Smooth muscle cell (in vitro differentiated cells): ENCODE measurements around the gene GLRA1. TPM values are rescaled to one million over a fixed set of nuclear protein-coding genes. Genes with fewer than 3 reads are reported as not detected.
A peak's percentile ranks its signal among the peaks of the same experiment; 100 is the strongest.

Experiments
- DNase-seq: peaks from one replicate; lab custom pipeline; 2025; ENCODE audit not compliant: unreplicated experiment; lab: John Stamatoyannopoulos, UW
- H2AFZ ChIP-seq: fragments of 200-600 bp; sonication (generic); 2 replicates; pipeline ENCODE4 v1.6.0; 2016; ENCODE audit warnings: antibody characterized with exemption, low read depth, mild to moderate bottlenecking
- H3F3A ChIP-seq: fragments of 200-600 bp; sonication (generic); 2 replicates; pipeline ENCODE4 v1.6.0; 2017; ENCODE audit warnings: antibody characterized with exemption, low read depth
- H3K27ac ChIP-seq: fragments of 200-600 bp; sonication (generic); 2 replicates; pipeline ENCODE4 v1.5.1; 2016; ENCODE audit warnings: low read depth, mild to moderate bottlenecking
- H3K27me3 ChIP-seq: fragments of 200-600 bp; sonication (generic); 2 replicates; pipeline ENCODE4 v1.6.1; 2016; ENCODE audit warnings: low read depth, mild to moderate bottlenecking
- H3K36me3 ChIP-seq: fragments of 200-600 bp; sonication (generic); 2 replicates; pipeline ENCODE4 v1.5.1; 2016; ENCODE audit warnings: low read depth
- H3K4me1 ChIP-seq: fragments of 200-600 bp; sonication (generic); 2 replicates; pipeline ENCODE4 v1.5.1; 2016; ENCODE audit warnings: low read depth
- H3K4me2 ChIP-seq: fragments of 200-600 bp; sonication (generic); 2 replicates; pipeline ENCODE4 v1.6.0; 2016; ENCODE audit warnings: mild to moderate bottlenecking
- H3K4me3 ChIP-seq: fragments of 200-600 bp; sonication (generic); 2 replicates; pipeline ENCODE4 v1.5.1; 2016; ENCODE audit warnings: mild to moderate bottlenecking
- H3K79me2 ChIP-seq: fragments of 200-600 bp; sonication (generic); 2 replicates; pipeline ENCODE4 v1.6.0; 2016; ENCODE audit warnings: low read depth, mild to moderate bottlenecking
- H3K9ac ChIP-seq: fragments of 200-600 bp; sonication (generic); 2 replicates; pipeline ENCODE4 v1.6.0; 2016; ENCODE audit warnings: low read depth
- H3K9me3 ChIP-seq: fragments of 200-600 bp; sonication (generic); replicated peaks from 2 replicates; pipeline ENCODE4 v1.5.1; 2016; ENCODE audit warnings: low read depth
- H4K20me1 ChIP-seq: fragments of 200-600 bp; sonication (generic); 2 replicates; pipeline ENCODE4 v1.6.0; 2016; ENCODE audit warnings: low read depth
- WGBS: methylation state at CpG from one replicate; pipeline ENCODE4 v1.1.7; 2016; ENCODE audit warnings: low lambda C conversion rate; 5-methylcytosine and 5-hydroxymethylcytosine counted together
- polyA plus RNA-seq: library from polyadenylated mRNA; unstranded; fragments of >200 nt; fragmentation: Nextera tagmentation; extraction: Ambion mirVana; gene quantifications from 2 replicates; pipeline ENCODE4 v1.2.1, GENCODE V29; 2016
- total RNA-seq: library from RNA; depleted of rRNA; stranded (reverse); fragments of >200 nt; gene quantifications from 2 replicates; pipeline ENCODE4 v1.2.3, GENCODE V29; 2014
- TF ChIP-seq, protein P1 (sequence below): fragments of 200-600 bp; sonication (generic); IDR thresholded peaks from 2 replicates; pipeline ENCODE4 v1.5.1; 2017; ENCODE audit warnings: borderline replicate concordance, mild to moderate bottlenecking, antibody characterized with exemption; ENCODE audit not compliant: insufficient read depth, poor library complexity, severe bottlenecking

The GLRA1 gene
- total and polyA plus RNA-seq, 2 experiments from 2014 or later = not detected

DNA sequence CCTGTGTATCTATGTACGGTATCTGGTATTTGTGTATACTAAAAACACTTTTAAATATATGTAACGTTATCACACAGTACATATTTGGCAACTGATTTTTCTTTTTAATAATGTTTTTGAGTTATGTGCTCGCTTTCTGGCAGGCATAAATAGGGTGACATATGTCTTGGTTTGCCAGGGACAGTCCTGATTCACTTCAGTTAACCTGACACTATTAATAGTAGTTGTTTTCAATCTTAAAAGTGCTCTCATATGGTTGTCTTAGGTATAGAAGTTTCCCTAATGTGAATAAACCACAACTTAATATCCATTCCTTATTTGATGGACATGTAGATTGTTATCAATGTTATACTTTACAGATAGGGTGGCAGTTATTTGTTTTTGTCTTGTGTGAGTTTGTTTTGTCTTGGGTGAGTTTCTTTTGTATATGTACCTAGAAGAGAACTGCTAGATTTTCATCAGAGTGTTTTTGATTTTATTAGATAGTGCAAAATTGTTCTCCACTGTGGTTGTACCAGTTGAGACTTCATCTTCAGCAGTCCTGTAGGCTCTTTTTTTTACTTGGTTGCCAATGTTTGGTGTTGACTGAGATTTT is 145.0 kb downstream of the GLRA1 start:
- TF ChIP-seq, protein P1, sequence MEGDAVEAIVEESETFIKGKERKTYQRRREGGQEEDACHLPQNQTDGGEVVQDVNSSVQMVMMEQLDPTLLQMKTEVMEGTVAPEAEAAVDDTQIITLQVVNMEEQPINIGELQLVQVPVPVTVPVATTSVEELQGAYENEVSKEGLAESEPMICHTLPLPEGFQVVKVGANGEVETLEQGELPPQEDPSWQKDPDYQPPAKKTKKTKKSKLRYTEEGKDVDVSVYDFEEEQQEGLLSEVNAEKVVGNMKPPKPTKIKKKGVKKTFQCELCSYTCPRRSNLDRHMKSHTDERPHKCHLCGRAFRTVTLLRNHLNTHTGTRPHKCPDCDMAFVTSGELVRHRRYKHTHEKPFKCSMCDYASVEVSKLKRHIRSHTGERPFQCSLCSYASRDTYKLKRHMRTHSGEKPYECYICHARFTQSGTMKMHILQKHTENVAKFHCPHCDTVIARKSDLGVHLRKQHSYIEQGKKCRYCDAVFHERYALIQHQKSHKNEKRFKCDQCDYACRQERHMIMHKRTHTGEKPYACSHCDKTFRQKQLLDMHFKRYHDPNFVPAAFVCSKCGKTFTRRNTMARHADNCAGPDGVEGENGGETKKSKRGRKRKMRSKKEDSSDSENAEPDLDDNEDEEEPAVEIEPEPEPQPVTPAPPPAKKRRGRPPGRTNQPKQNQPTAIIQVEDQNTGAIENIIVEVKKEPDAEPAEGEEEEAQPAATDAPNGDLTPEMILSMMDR = no peak
- Histone ChIP-seq H3K4me2 (no peak overlapping the region), H3K79me2 (peaks cover 100% of the 10 kb centered on the region), H3K9me3 (no peaks in the 10 kb centered on the region), H4K20me1 (peaks cover 100% of the 10 kb centered on the region), H3K36me3 (no peaks in the 10 kb centered on the region), H3K4me1 (peaks cover 14% of the 10 kb centered on the region), H3K27ac (no peak overlapping the region), H2AFZ (no peak overlapping the region), H3K27me3 (no peaks in the 10 kb centered on the region), H3K9ac (no peak overlapping the region), H3F3A (no peaks in the 10 kb centered on the region), H3K4me3 (no peak overlapping the region)
- 89% methylated on average over 3 of the region's 3 CpGs for WGBS
- DNase-seq = no peak

DNA sequence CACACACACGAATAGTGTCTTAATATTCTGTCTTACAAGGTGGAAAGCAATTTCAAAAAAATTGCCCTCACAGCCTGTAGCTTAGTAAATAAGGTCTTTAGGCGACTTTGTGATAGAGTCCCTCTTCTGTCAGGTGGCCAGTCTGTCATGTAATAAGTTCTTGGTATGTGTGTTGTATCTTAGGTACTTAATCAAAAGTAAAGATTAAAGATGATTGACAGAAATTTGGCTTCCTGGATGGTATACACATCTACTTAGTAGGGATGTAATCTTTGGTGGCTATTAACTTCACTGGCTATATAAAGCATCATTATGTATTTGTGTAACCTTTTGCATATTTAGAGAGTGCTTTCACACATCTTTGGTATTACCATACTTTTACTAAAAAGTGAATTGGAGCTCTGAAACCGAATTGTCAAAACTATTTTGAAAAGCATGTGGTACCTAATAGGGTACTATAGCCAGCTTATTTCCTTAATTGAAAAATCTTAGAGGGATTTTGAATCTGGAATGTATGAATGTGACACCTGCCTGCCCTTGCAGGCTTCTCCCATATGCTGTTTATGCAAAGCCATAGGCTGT is 149.5 kb downstream of the GLRA1 start:
- no peak overlapping the region for H2AFZ ChIP-seq
- H3K9ac ChIP-seq = no peak overlapping the region
- H3K27me3 ChIP-seq = no peaks in the 10 kb centered on the region
- 56% methylated on average over 3 of the region's 3 CpGs for WGBS
- H3F3A ChIP-seq = peaks cover 7% of the 10 kb centered on the region
- no peaks in the 10 kb centered on the region for H3K36me3 ChIP-seq
- H3K4me3 ChIP-seq = peak overlapping the region; percentile 92
- TF ChIP-seq, protein P1 = no peak
- H3K4me2 ChIP-seq = peak overlapping the region; percentile 98
- no peak overlapping the region for H3K27ac ChIP-seq
- peaks cover 35% of the 10 kb centered on the region for H3K4me1 ChIP-seq
- H3K79me2 ChIP-seq = peaks cover 80% of the 10 kb centered on the region
- no peak for DNase-seq
- peaks cover 80% of the 10 kb centered on the region for H4K20me1 ChIP-seq
- no peaks in the 10 kb centered on the region for H3K9me3 ChIP-seq

DNA sequence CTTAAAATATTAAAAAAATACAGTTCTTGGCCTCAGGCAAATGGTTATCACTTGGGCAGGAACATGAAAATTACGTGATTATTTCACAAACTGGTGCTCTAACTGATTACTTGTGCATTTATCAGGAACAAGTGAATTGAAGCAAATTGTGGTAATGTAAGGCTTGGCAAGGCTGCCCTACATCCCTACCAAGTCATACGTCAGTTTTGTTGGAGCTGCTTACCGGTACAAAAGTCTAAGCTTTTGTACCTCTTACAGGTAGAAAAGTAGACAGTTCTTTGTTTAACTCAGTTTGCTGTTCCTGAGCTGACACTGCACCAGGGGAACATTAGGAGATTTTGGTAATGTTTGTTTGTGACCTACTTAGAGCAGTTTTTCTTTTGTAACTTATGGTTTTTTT is 150.7 kb downstream of the GLRA1 start:
- no peak for DNase-seq
- Histone ChIP-seq H3K9me3 (no peaks in the 10 kb centered on the region), H3F3A (peaks cover 7% of the 10 kb centered on the region), H3K79me2 (peaks cover 69% of the 10 kb centered on the region), H4K20me1 (peaks cover 69% of the 10 kb centered on the region), H3K4me1 (peaks cover 36% of the 10 kb centered on the region), H3K9ac (peak overlapping the region; percentile 88), H2AFZ (no peak overlapping the region), H3K27ac (peak overlapping the region; percentile 87), H3K4me3 (peak overlapping the region; percentile 92), H3K27me3 (no peaks in the 10 kb centered on the region), H3K4me2 (peak overlapping the region; percentile 98), H3K36me3 (no peaks in the 10 kb centered on the region)
- TF ChIP-seq, protein P1 = no peak
- 14% methylated on average over 3 of the region's 3 CpGs for WGBS
